HG02973 (cell line): ENCODE data around the gene ATP2C1.
A peak's percentile ranks its signal among the peaks of the same experiment; 100 is the strongest.
"Not testable (repeated sequence)": the region's sequence is repeated elsewhere in the genome, so short reads cannot be mapped to it uniquely, and the experiment has no call there.

Experiments used
- ATAC-seq: cut with Tn5 transposase; IDR thresholded peaks from one replicate; pipeline ENCODE4 v1.9.1; 2021; ENCODE audit warnings: moderate library complexity; ENCODE audit not compliant: unreplicated experiment

The ATP2C1 gene

GRCh38 chr3:130934442-130935089 lies 40.7 kb downstream of the ATP2C1 start:
- no peak for ATAC-seq

GRCh38 chr3:130935761-130936492 lies 42.0 kb downstream of the ATP2C1 start:
- no peak for ATAC-seq

- ATAC-seq: no peak
These were observed 45.9 kb downstream of the ATP2C1 start for GRCh38 chr3:130939753-130940152.

GRCh38 chr3:130941793-130942192 lies 47.9 kb downstream of the ATP2C1 start:
- ATAC-seq: no peak

GRCh38 chr3:130946882-130947281 lies 53.0 kb downstream of the ATP2C1 start:
- no peak for ATAC-seq

- no peak for ATAC-seq
These were observed 54.3 kb downstream of the ATP2C1 start for GRCh38 chr3:130948001-130948773.

GRCh38 chr3:130948929-130949328 lies 55.0 kb downstream of the ATP2C1 start:
- no peak for ATAC-seq

- ATAC-seq: peak; percentile 78
These were observed 56.2 kb downstream of the ATP2C1 start for GRCh38 chr3:130950124-130950523.

GRCh38 chr3:130950641-130951040 lies 56.8 kb downstream of the ATP2C1 start:
- ATAC-seq: no peak

- no peak for ATAC-seq
These were observed 61.6 kb downstream of the ATP2C1 start for GRCh38 chr3:130955481-130955880.

- ATAC-seq: no peak
These were observed 62.4 kb downstream of the ATP2C1 start for GRCh38 chr3:130956281-130956680.

GRCh38 chr3:130956721-130957120 lies 62.8 kb downstream of the ATP2C1 start:
- ATAC-seq: no peak

GRCh38 chr3:130960139-130960795 lies 66.4 kb downstream of the ATP2C1 start:
- no peak for ATAC-seq

GRCh38 chr3:130961458-130961857 lies 67.6 kb downstream of the ATP2C1 start:
- ATAC-seq: no peak

GRCh38 chr3:130963444-130963843 lies 69.6 kb downstream of the ATP2C1 start:
- ATAC-seq: no peak

- no peak for ATAC-seq
These were observed 70.0 kb downstream of the ATP2C1 start for GRCh38 chr3:130963878-130964277.

GRCh38 chr3:130967281-130967680 lies 73.4 kb downstream of the ATP2C1 start:
- ATAC-seq: no peak

GRCh38 chr3:130968221-130968620 lies 74.3 kb downstream of the ATP2C1 start:
- no peak for ATAC-seq

GRCh38 chr3:130969621-130970020 lies 75.7 kb downstream of the ATP2C1 start:
- no peak for ATAC-seq

- ATAC-seq: no peak
These were observed 77.3 kb downstream of the ATP2C1 start for GRCh38 chr3:130971208-130971607.

GRCh38 chr3:130972592-130972991 lies 78.7 kb downstream of the ATP2C1 start:
- ATAC-seq: not testable (repeated sequence)
